Upper lobe of right lung (tissue), 1 donor: ENCODE results near the gene ABHD18. TPM values are rescaled to one million over a fixed set of nuclear protein-coding genes. Genes with fewer than 3 reads are reported as not detected.
A peak's percentile ranks its signal among the peaks of the same experiment; 100 is the strongest.
"Not testable (repeated sequence)": the region's sequence is repeated elsewhere in the genome, so short reads cannot be mapped to it uniquely, and the experiment has no call there.

Experiments
- ATAC-seq: fragments of 200-7000 bp; cut with Tn5 transposase; one replicate; pipeline ENCODE4 v1.9.1; 2020; ENCODE audit warnings: mild to moderate bottlenecking, moderate library complexity
- DNase-seq: peaks from one replicate; pipeline ENCODE4 v3.0.0-alpha.2; 2020
- H3K27ac ChIP-seq: fragments of 200-600 bp; one replicate; pipeline ENCODE4 v1.8.0; 2022
- H3K27me3 ChIP-seq: fragments of 200-600 bp; one replicate; pipeline ENCODE4 v1.8.0; 2022; ENCODE audit warnings: mild to moderate bottlenecking
- H3K36me3 ChIP-seq: fragments of 200-600 bp; one replicate; pipeline ENCODE4 v1.8.0; 2022
- H3K4me1 ChIP-seq: fragments of 200-600 bp; one replicate; pipeline ENCODE4 v1.8.0; 2022
- H3K4me3 ChIP-seq: fragments of 200-600 bp; one replicate; pipeline ENCODE4 v1.8.0; 2022; ENCODE audit warnings: mild to moderate bottlenecking
- H3K9me3 ChIP-seq: fragments of 200-600 bp; one replicate; pipeline ENCODE4 v1.8.0; 2022
- intact Hi-C: fragments of 100-400 bp; cut with DNase I; formaldehyde crosslinking; loops from one replicate; pipeline ENCODE4 v1.11.0; 2022
- total RNA-seq: library from RNA; stranded (reverse); fragmentation: NEBNext Ultra II Directional; extraction: Animal tissue kit (Norgen Biotek cat#: 25700); gene quantifications from one replicate; pipeline ENCODE4 v1.2.1, GENCODE V29; 2021
- TF ChIP-seq, protein P1 (sequence below): fragments of 200-600 bp; IDR thresholded peaks from one replicate; pipeline ENCODE4 v1.8.0; 2022; ENCODE audit warnings: antibody characterized with exemption
- donor health status: DM: no; HTN: yes; CAD: no; lungs with severe emphysema.

ABHD18 gene
- total RNA-seq, 1 donor from 2014 or later: 14.4 TPM

DNA sequence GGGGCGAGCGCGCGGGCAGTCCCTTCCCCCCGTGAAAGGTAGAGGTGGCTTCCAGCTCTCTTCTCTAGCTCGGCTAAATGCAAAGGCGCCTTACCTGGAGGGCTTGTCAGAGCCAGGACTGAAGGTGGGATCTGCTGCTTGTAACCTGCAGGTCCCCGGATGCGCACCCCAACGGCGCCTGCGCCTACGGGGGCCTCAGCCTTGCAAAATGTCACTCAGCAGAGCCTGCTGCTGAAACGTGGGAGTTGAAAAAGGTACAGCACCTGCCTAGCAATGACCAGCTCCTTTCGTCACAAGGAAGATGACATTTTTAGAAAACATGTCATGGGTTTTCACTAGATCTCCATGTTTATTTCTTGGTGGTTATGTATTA, 583 bp downstream of the ABHD18 start:
- H3K4me1 ChIP-seq: peaks cover 4% of the 10 kb centered on the region
- no peaks in the 10 kb centered on the region for H3K9me3 ChIP-seq
- no peaks in the 10 kb centered on the region for H3K27me3 ChIP-seq
- H3K4me3 ChIP-seq: peak overlapping the region; percentile 97
- no peaks in the 10 kb centered on the region for H3K36me3 ChIP-seq
- intact Hi-C loops: no loop called here
- peak overlapping the region; percentile 95 for H3K27ac ChIP-seq
- peak; percentile 40 for ATAC-seq
- TF ChIP-seq, protein P1, sequence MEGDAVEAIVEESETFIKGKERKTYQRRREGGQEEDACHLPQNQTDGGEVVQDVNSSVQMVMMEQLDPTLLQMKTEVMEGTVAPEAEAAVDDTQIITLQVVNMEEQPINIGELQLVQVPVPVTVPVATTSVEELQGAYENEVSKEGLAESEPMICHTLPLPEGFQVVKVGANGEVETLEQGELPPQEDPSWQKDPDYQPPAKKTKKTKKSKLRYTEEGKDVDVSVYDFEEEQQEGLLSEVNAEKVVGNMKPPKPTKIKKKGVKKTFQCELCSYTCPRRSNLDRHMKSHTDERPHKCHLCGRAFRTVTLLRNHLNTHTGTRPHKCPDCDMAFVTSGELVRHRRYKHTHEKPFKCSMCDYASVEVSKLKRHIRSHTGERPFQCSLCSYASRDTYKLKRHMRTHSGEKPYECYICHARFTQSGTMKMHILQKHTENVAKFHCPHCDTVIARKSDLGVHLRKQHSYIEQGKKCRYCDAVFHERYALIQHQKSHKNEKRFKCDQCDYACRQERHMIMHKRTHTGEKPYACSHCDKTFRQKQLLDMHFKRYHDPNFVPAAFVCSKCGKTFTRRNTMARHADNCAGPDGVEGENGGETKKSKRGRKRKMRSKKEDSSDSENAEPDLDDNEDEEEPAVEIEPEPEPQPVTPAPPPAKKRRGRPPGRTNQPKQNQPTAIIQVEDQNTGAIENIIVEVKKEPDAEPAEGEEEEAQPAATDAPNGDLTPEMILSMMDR: no peak
- DNase-seq: peak; percentile 82

DNA sequence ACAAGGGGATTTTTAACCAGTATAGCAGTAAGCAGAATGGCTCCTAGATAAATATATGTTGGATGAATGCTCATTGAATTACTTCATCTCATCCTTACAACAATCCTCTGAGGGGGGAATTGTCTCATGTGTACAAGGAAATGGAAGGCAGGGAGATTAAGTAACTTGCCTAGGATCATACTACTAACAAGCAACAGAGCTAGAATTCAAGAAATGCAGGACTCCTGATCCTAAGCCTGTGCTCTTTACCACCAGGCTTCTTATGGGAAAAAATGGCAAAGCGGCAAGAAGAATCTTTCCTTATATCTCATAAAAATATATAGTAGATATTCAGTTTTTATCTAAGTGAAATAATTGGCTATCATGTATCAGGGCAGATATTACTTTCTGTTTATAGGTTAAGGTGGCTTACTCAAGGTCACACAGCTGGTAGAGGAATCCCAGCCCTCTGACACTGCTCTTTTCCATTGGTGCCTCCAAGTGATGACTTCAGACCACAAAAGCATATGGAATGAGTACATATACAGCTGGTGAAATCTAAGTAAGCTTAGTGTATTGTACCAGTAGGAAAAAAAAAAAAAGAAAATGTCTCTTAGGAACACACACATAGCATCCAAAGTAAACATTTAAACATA, 2.1 kb downstream of the ABHD18 start:
- no peaks in the 10 kb centered on the region for H3K27me3 ChIP-seq
- no peak overlapping the region for H3K27ac ChIP-seq
- no peaks in the 10 kb centered on the region for H3K9me3 ChIP-seq
- TF ChIP-seq, protein P1: no peak
- ATAC-seq (no peak), DNase-seq (no peak)
- no peaks in the 10 kb centered on the region for H3K36me3 ChIP-seq
- no peak overlapping the region for H3K4me3 ChIP-seq
- peaks cover 4% of the 10 kb centered on the region for H3K4me1 ChIP-seq
- intact Hi-C loops: no loop called here

DNA sequence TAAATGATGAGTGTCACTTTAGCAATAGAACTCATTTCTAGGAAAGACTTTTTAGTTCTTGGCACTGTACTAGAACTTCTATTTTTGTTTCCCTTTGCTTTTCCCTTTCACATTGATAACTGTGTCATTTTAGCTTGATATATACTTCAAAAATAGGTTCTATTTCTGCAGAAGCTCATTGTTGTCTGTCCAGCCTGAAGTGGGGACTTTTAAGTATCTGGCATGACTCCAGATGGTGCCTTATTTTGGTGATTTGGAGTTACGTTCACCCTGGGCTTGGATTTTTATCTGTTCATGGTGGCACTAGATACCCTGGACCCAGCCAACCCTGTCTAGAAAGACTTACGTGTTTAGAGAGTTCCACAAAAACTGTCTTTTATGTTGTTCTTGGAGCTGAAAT, 3.4 kb downstream of the ABHD18 start:
- Histone ChIP-seq H3K27ac (no peak overlapping the region), H3K36me3 (no peaks in the 10 kb centered on the region), H3K9me3 (no peaks in the 10 kb centered on the region), H3K27me3 (no peaks in the 10 kb centered on the region), H3K4me1 (peaks cover 4% of the 10 kb centered on the region), H3K4me3 (no peak overlapping the region)
- DNase-seq (no peak), ATAC-seq (no peak)
- TF ChIP-seq, protein P1: no peak
- intact Hi-C loops: no loop called here

DNA sequence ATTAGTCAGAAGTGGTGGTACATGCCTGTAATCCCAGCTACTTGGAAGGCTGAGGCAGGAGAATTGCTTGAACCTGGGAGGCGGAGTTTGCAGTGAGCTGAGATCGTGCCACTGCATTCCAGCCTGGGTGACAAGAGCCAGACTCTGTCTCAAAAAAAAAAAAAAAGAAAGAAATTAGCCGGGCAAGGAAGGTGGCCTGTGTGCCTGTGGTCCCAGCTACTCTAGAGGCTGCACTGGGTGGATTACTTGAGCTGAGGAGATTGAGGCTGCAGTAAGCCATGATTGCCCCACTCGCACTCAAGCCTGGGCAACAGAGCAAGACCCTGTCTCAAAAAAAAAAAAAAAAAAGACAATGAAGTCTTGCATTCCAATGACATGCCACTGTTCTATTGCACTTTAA, 5.7 kb downstream of the ABHD18 start:
- ATAC-seq, H3K9me3 ChIP-seq, intact Hi-C loops, H3K36me3 ChIP-seq, H3K27me3 ChIP-seq, DNase-seq, H3K4me1 ChIP-seq, H3K4me3 ChIP-seq, H3K27ac ChIP-seq: not testable (repeated sequence)

DNA sequence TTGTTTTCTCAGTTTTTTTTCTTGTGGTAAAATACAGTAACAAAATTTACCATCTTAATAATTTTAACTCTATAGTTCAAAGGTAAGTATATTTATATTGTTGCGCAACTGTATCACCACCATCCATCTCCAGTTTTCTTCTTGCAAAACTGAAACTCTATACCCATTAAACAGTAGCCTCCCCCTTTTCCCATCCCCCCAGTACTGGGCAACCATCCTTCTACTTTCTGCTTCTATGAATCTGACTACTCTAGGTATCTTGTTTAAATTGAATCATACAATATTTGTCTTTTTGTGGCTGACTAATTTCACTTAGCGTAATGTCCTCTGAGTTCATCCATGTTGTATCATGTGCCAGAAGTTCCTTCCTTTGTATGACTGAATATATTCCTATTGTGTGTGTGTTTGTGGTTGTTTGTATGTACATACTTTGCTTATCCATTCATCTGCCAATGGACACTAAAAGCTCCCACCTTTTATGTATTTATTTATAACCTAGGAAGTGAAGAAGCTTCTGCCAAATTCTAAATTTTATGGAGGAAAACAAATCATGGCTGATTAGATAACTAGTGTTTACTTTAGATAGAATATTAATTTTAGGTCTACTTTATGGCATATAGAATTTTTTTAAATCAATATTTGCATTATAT, 10.0 kb downstream of the ABHD18 start:
- no peaks in the 10 kb centered on the region for H3K9me3 ChIP-seq
- H3K4me1 ChIP-seq: no peaks in the 10 kb centered on the region
- ATAC-seq (no peak), DNase-seq (no peak)
- intact Hi-C loops: no loop called here
- H3K27me3 ChIP-seq: no peaks in the 10 kb centered on the region
- no peak overlapping the region for H3K4me3 ChIP-seq
- TF ChIP-seq, protein P1: no peak
- H3K36me3 ChIP-seq: no peaks in the 10 kb centered on the region
- no peak overlapping the region for H3K27ac ChIP-seq

DNA sequence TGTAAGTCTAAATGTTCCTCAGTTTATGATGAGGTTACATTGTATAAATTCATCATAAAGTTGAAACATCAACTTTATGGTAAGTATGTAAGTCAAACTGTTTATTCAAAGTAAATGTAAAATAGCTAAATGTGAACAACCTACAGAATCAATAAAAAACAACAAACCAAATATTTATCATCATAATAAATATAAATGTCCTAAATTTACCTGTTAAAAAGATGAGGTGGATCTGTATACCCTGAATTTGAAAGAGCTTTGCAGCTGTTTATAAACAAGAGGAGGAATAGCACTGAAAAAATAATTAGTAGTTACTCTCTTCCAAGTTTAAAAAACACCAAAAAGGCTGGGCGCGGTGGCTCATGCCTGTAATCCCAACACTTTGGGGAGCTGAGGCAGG, 13.7 kb downstream of the ABHD18 start:
- no peak for DNase-seq
- no peaks in the 10 kb centered on the region for H3K27me3 ChIP-seq
- H3K36me3 ChIP-seq: no peaks in the 10 kb centered on the region
- H3K9me3 ChIP-seq: no peaks in the 10 kb centered on the region
- intact Hi-C loops: no loop called here
- no peak for ATAC-seq
- H3K4me1 ChIP-seq: no peaks in the 10 kb centered on the region
- TF ChIP-seq, protein P1: no peak
- H3K4me3 ChIP-seq: no peak overlapping the region
- no peak overlapping the region for H3K27ac ChIP-seq
